Left ventricle myocardium inferior (tissue), 1 donor: ENCODE measurements around the gene KLHL34. TPM values are rescaled to one million over a fixed set of nuclear protein-coding genes. Genes with fewer than 3 reads are reported as not detected.

Experiments
- DNase-seq: peaks from one replicate; pipeline ENCODE4 v3.0.0-alpha.2; 2020
- H3K27ac ChIP-seq: fragments of 200-600 bp; replicated peaks from 2 replicates; pipeline ENCODE4 v1.8.0; 2021
- H3K27me3 ChIP-seq: fragments of 200-600 bp; 2 replicates; pipeline ENCODE4 v1.8.0; 2021; ENCODE audit warnings: low read depth
- H3K36me3 ChIP-seq: fragments of 200-600 bp; 2 replicates; pipeline ENCODE4 v1.8.0; 2021
- H3K4me1 ChIP-seq: fragments of 200-600 bp; 2 replicates; pipeline ENCODE4 v1.8.0; 2021
- H3K4me3 ChIP-seq: fragments of 200-600 bp; 2 replicates; pipeline ENCODE4 v1.8.0; 2021; ENCODE audit warnings: mild to moderate bottlenecking, moderate library complexity
- H3K9me3 ChIP-seq: fragments of 200-600 bp; replicated peaks from 2 replicates; pipeline ENCODE4 v1.8.0; 2021
- CTCF ChIP-seq: fragments of 200-600 bp; IDR thresholded peaks from 2 replicates; pipeline ENCODE4 v1.8.0; 2021; ENCODE audit warnings: antibody characterized with exemption, mild to moderate bottlenecking, borderline replicate concordance
- intact Hi-C: fragments of 100-400 bp; cut with micrococcal nuclease; formaldehyde crosslinking; loops from one replicate; pipeline ENCODE4 v1.11.0; 2022
- total RNA-seq: library from RNA; stranded (reverse); fragmentation: NEBNext Ultra II Directional; extraction: Animal tissue kit (Norgen Biotek cat#: 25700); gene quantifications from one replicate; pipeline ENCODE4 v1.2.1, GENCODE V29; 2021
- donor health status: DM: no; HTN: yes; CAD: no; lungs with severe emphysema.

Gene KLHL34
- total RNA-seq, 1 donor from 2014 or later = 4.7 TPM

GRCh38 chrX:21656587-21657317 lies 1.4 kb downstream of the KLHL34 start:
- Histone ChIP-seq H3K27me3 (peaks cover 26% of the 10 kb centered on the region), H3K9me3 (no peaks in the 10 kb centered on the region), H3K4me3 (peak overlapping the region; percentile 38), H3K27ac (no peak overlapping the region), H3K4me1 (no peaks in the 10 kb centered on the region), H3K36me3 (no peaks in the 10 kb centered on the region)
- no peak for TF ChIP-seq CTCF
- intact Hi-C loops = no loop called here
- no peak for DNase-seq

- no peak for TF ChIP-seq CTCF
- Histone ChIP-seq H3K9me3 (no peaks in the 10 kb centered on the region), H3K4me3 (peak overlapping the region; percentile 38), H3K36me3 (no peaks in the 10 kb centered on the region), H3K4me1 (no peaks in the 10 kb centered on the region), H3K27me3 (peaks cover 26% of the 10 kb centered on the region), H3K27ac (no peak overlapping the region)
- no peak for DNase-seq
- intact Hi-C loops = no loop called here
These were observed 2.1 kb downstream of the KLHL34 start for GRCh38 chrX:21655901-21656586.

GRCh38 chrX:21645886-21646285 lies 12.2 kb downstream of the KLHL34 start:
- H3K4me1 ChIP-seq = no peaks in the 10 kb centered on the region
- H3K4me3 ChIP-seq = no peak overlapping the region
- intact Hi-C loops = no loop called here
- no peaks in the 10 kb centered on the region for H3K9me3 ChIP-seq
- no peaks in the 10 kb centered on the region for H3K27me3 ChIP-seq
- TF ChIP-seq CTCF = no peak
- no peak for DNase-seq
- no peaks in the 10 kb centered on the region for H3K36me3 ChIP-seq
- no peak overlapping the region for H3K27ac ChIP-seq

GRCh38 chrX:21645431-21645830 lies 12.7 kb downstream of the KLHL34 start:
- intact Hi-C loops = no loop called here
- H3K27ac ChIP-seq = no peak overlapping the region

GRCh38 chrX:21639775-21640174 lies 18.4 kb downstream of the KLHL34 start:
- TF ChIP-seq CTCF = no peak
- intact Hi-C loops = no loop called here
- no peaks in the 10 kb centered on the region for H3K36me3 ChIP-seq
- DNase-seq = no peak
- no peaks in the 10 kb centered on the region for H3K9me3 ChIP-seq
- H3K27me3 ChIP-seq = no peaks in the 10 kb centered on the region
- H3K4me3 ChIP-seq = no peak overlapping the region
- no peak overlapping the region for H3K27ac ChIP-seq
- no peaks in the 10 kb centered on the region for H3K4me1 ChIP-seq

More at GRCh38 chrX:21645431-21645830, 12.7 kb downstream of the KLHL34 start:
- Histone ChIP-seq H3K36me3 (no peaks in the 10 kb centered on the region), H3K9me3 (no peaks in the 10 kb centered on the region), H3K4me1 (no peaks in the 10 kb centered on the region), H3K27me3 (no peaks in the 10 kb centered on the region), H3K4me3 (no peak overlapping the region)
- no peak for DNase-seq
- TF ChIP-seq CTCF = no peak
